Lung microvascular endothelial cell (primary cell): Measurements from ENCODE around the gene EDDM13. TPM values are rescaled to one million over a fixed set of nuclear protein-coding genes. Genes with fewer than 3 reads are reported as not detected.
"Not testable (repeated sequence)": the region's sequence is repeated elsewhere in the genome, so short reads cannot be mapped to it uniquely, and the experiment has no call there.

Experiments
- DNase-seq, 2 donors: peaks; one replicate each; pipeline versions ENCODE4 v3.0.0 to v3.0.0-alpha.2; 2010; ENCODE audit warnings: low read depth in 2 of 2
- total RNA-seq: library from RNA; depleted of rRNA; stranded (reverse); fragments of >200 nt; gene quantifications from 2 replicates; pipeline ENCODE4 v1.2.1, GENCODE V29; 2014

The EDDM13 gene, protein sequence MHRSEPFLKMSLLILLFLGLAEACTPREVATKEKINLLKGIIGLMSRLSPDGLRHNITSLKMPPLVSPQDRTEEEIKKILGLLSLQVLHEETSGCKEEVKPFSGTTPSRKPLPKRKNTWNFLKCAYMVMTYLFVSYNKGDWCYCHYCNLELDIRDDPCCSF
- 1.3 and 2.4 TPM in 2 replicates for total RNA-seq

DNA sequence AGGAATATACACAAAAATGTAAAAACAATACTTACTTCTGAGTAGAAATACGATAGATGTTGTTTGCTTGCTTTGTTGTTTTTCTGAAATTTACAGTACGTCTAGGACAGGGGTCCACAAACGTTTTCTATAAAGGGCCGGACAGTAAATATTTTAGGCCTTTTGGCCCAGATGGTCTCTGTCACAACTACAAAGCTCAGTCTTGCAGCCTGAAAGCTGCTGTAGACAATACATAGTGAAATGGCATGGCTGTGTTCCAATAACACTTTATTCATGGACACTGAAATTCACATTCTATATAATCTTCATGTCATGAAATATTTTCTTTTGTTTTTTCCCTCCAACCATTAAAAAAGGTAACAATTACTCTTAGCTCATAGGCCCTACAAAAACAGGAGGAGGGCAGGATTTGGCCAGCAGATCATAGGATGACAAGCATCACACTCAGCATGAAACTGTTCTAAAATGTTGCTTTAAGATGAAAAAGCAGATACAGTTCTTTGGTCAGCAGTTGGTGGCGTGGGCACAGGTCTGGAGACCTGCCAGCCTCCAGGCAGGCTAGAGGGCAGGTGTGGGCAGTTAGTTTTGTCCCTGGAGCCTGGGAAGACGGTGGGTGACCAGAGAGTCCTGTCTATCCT, at the start of gene EDDM13:
Gene EDDM13 (plus strand): TSS at position 588 of the 638 bp plus-strand sequence. CDS start 87 bp downstream, outside the sequence.
- peak in 1 of 2 donors; percentile 45 for DNase-seq

DNA sequence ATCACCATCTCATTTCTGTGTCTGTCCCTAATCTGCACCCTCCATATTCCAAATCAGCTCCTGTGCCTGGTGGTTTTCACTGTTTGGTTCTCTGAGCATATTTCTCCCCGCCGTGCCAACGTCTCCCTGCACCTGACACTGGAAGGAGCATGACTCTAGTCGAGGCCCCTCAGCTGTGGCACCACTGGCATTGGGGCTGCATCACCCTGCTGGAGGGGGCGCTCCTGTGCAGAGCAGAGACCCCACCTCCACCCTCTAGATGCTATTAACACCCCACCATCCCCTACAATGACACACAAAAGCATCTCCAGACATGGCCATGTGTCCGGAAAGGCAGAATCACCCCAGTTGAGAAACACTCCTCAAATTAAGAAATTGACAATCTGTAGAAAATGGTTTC, 49.6 kb upstream of the EDDM13 start:
- DNase-seq = no peak

DNA sequence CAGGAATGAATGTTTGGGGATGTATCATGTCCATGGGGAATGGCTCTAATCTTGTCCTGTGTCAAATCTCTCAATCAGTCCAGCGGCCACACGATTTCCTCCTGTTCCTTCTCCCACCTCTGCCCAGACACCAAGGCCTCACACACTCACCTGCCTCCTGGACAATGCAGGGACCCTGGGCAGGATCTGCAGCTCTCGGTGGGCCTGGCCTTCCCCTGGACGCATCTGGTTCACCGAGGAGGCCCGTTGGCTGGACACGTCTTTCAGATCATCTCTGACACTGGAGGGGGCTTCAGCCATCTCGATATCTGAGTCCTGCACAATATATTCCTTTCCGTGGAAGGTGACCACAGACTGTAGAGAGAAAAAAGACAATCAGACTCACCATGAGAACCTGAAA, 49.1 kb upstream of the EDDM13 start:
- DNase-seq = no peak

DNA sequence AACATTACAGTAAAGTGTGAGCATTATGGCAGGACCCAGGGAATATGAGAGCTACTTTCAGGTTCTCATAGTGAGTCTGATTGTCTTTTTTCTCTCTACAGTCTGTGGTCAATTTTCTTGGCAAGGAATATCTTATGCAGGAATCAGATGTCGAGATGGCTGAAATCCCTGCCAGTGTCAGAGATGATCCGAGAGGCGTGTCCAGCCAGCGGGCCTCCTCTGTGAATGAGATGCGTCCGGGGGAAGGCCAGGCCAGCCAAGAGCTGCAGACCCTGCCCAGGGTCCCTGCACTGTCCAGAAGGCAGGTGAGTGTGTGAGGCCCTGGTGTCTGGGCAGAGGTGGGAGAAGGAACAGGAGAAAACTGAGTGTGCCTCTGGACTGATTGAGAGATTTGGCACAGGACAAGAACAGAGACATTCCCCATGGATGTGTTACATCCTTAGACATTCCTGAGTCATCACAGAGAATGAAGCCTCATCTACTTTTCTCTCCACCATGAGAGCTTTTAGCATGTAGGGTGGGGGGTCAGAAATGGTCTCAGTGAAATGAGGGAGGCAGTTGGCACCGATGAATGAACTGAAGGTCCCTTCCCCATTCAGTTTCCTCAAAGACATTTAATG, 27.3 kb upstream of the EDDM13 start:
- DNase-seq = peak in 1 of 2 donors; percentile 5

DNA sequence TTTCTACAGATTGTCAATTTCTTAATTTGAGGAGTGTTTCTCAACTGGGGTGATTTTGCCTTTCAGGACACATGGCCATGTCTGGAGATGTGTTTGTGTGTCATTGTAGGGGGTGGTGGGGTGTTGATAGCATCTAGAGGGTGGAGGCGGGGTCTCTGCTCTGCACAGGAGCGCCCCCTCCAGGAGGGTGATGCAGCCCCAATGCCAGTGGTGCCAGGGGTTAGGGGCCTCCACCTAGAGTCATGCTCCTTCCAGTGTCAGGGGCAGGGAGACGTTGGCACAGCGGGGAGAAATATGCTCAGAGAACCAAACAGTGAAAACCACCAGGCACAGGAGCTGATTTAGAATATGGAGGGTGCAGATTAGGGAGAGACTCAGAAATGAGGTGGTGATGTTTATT, 26.8 kb upstream of the EDDM13 start:
- DNase-seq = not testable (repeated sequence)

DNA sequence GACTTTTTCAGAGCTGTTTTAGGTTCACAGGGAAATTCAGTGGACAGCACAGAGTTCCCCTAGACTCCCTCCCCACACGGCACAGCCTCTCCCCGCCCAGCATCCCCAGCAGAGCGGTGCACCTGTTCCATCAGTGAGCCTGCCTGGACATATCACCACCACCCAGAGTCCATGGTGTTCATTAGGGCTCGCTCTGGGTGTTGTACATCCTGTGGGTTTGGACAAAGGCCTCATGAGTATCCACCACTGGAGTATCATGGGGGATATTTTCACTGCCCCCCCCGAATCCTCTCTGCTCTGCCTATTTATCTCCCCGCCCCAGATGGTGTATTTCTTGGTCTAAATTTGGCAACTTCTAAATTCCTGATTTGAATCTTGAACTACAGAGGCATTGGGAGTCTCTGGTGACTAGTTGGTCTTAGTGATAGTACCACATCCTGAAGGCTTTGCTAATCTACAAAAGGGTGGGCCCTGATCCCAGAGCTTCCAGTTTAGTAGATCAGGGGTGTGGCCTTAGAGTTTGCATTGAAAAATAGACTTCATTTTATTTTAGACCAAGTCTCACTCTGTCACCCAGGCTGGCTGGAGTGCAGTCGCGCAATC, 23.7 kb upstream of the EDDM13 start:
- DNase-seq = not testable (repeated sequence)

DNA sequence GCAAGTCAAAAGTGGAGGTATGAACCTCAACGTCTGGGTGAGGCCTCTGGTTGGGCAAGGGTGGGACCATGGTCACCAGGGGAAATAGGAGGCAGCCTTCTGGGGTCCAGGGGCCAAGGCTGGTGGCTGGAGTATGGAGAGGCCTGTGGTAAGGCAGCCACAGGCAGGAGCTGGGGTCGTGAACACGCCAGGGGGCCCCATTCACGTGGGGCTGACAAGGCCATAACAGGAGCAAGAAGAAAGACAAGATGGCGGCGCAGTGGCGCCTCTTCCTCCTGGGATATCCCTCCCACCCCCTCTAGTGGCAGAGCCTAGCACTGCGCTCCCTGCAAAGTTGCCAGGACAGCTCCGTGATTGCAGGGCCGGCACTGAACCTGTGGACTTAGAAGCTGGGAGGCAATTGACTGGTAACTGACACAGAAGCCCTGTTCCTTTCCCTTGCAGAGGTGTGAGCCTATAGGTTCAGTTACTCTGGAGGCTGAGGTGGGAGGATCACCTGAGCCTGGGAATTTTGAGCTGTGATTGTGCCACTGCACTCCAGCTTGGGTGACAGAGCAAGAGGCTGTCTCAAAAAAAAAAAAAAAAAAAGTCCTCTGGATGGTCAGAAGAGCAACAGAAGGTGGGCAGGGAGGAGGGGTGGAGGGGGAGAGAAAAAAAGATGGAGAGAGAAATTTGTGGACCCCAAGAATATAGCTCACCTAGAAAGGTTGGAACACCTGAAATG, 19.7 kb upstream of the EDDM13 start:
- DNase-seq = peak; percentile 83 to 87

DNA sequence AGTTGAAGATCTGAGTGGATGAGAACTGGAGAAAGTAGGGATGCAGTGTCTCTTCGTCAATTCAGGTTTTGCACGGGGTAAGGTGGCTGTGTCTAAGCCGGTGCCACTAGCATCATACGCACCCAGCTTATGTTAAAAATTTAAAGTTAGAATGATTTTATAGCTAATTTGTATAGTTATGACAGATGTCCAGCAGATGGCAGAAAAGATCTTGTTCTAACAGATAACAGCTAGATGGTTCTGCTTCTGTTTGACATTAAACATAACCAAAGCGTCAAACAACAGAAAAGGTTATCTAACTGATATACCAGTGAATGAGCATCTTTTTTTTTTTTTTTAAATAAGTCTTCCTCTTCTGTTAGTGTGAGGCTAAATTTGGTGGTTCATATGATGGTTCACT, 18.8 kb upstream of the EDDM13 start:
- DNase-seq = peak; percentile 75 to 85

DNA sequence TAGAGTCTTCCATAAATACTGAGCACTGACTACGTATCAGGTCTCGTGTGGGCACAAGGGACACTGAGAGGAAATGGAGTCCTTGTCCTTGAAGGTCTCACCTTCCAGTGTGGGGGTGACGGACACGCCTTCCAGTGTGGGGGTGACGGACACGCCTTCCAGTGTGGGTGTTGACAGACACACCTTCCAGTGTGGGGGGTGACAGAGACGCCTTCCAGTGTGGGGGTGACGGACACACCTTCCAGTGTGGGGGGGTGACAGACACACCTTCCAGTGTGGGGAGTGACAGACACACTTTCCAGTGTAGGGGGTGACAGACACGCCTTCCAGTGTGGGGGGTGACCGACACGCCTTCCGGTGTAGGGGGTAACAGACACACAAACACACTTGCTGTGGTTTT, 14.3 kb upstream of the EDDM13 start:
- DNase-seq = no peak

DNA sequence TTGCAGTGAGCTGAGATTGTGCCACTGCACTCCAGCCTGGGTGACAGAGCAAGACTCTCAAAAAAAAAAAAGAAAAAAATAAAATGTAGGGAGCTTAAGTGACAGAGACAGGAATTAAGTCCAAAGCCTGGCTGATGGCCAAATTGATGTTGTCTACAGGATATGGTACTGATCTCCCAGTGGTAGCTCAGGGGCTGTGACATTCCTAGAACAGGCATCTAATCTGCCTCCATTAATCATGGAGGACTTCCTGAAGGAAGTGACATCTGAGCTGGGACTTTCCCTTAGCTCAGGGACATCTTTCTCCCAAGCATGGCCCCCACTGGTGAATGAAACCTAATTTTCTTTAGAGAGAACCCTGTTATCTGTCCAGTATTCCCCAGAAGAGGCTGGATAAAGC, 11.4 kb upstream of the EDDM13 start:
- DNase-seq = peak; percentile 26 to 51

DNA sequence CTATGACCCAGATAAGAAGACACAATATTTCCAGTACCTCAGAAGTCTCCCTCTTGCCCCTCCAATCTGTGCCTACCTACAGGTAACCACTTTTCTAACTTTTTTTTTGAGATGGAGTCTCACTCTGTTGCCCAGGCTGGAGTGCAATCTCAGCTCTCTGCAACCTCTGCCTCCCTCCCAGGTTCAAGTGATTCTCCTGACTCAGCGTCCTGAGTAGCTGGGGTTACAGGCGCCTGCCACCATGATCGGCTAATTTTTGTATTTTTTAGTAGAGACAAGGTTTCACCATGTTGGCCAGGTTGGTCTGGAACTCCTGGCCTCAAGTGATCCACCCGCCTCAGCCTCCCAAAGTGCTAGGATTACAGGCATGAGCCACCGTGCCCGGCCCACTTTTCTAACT, 10.6 kb upstream of the EDDM13 start:
- not testable (repeated sequence) for DNase-seq

DNA sequence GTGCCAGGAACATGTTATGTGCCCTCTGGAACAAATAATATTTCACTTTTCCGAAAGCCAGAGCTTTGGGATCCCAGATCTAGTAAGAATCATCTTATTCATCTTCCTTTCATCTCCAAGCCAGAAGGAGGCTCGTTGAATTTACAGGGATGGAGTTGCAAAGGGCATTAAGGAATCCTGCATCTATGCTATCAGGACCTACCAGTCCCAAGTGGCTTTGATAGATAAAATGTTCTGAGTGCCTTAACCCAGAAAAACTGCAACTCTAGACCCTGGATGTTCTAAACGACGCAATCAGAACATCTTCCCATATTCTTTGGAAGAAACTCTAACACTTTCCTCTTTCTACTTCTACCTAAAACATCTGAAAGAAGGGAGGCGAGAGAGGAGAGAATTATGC, 9.2 kb upstream of the EDDM13 start:
- DNase-seq = no peak

DNA sequence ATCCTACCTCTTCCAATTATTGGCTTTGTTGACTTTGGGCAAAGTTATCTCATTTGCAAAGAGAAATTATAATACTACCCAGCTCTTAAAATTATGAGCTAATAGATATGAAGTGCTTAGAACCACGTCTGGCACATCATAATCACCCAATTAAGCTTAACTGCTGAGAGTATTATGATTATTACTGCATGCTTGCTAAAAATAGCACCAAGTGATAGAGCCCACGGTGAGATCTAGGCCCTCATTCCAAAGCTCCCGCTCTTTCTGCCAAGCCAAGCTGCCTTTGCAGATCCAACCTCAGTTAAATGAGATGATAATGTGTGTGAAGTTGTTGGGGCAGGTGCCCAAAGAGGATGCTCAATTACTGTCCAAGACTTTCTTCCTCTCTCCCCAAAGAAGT, 6.5 kb upstream of the EDDM13 start:
- no peak for DNase-seq

DNA sequence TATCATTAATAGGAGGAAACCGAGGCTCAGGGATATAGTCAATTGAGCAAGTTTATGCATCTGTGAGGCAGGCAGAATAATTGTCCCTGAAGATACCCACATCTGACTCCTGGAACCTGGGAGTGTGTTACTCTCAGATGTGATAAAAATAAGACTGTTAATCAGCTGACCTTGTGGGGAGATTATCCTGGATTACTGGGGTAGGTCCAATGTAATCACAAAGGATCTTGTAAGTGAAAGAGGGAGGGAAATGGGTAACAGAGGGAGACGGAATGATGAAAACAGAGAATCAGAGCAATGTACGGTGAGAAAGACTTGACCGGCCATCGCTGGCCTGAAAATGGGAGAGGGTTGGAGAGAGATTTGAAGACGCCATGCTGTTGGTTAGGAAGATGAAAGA, 3.2 kb upstream of the EDDM13 start:
- no peak for DNase-seq

DNA sequence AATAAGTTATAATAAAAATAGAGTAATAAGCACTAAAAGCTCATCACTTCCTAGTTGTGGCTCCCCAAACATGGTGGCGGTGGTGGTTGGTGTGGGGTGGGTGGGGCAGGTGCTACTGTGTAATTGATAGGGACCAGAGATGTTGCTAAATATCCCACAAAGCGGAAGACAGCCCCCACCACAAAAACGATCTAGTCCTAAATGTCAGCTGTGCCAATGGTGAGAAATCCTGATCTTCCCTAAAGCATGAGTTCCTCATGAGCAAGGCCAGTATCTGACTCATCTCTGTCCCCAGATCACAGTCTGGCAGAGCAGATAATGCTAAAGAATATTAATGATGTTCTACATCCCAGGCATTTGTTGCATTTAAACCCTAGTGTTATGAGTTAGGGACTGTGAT, 1.9 kb upstream of the EDDM13 start:
- no peak for DNase-seq

DNA sequence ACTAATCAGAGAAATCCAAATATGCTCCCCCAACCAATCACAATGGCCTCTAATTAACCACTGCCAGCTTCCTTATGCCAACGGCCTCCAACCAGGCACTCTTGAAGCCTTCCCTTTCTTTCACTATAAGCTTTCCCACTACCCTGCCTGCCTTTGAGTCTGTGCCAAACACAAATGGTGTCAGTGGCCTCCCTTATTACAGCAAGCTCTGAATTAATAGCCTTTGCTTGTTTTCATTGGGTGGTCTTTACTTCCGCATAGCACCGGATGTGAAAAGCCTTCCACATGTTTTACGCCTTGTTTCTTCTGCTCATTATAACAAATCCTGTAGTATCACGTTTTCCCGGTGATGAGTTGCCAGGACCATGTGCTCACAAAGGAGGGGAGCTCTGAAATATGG, 1.4 kb upstream of the EDDM13 start:
- no peak for DNase-seq

DNA sequence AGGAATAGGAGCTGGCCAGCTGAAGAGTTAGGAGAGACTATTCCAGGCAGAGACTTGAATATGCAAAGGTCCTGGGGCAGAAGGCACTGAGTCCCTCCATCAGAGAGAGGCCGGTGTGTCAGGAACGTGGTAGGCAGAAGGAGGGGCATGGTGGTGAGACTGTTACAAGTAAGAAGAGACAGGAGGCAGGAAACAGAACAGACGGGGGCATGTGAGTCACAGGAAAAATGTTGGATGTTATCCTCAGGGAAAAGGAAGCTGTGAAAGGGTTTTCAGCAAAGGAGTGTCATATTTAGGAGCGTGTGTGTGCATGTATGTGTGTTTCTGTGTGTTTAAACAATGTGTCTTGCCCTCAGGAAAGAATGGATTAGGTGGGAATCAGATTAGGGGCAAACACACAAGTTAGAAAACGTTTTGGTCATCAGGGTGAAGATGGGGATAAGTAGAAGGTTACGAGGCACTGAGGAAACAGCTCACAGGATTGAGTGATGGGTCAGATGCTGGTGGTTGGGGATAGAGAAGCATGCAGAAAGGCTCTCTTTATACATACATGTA, 1.1 kb downstream of the EDDM13 start:
- DNase-seq = peak; percentile 64 to 79

DNA sequence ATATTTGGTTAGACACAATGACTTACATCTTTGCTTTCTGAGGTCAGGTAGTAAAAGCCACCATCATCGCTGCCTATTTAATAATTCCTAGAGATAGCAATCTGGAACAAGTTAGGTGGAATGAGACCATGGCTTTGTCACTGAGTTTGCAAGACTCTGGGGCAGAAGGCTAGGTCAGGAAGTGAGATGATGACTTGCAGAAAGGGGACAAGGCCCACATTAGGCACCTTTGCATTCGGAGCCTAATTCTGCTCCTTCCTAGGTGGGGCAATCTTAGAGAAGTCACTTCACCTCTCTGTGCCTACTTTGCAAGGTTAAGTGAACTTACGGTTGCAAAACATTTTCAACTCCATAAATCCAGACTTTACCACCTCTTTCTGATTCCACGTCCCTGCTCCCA, 10.3 kb downstream of the EDDM13 start:
- DNase-seq = no peak

DNA sequence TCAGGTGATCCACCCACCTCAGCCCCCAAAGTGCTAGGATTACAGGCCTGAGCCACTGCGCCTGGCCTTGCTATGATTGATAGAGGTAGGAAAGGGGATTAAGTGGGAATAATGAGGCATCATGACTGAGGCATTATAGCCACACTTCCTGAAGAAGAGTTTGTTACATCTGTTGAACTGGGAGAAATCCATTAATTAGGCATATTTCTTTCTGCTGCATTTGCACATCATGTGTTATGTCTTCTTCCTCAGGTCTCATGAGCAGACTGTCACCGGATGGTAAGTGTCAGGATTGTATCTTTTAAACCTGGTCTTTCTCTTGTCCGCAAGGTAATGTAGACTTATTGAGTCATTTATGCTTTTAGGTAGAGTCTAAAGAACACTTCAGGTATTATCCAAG, 12.2 kb downstream of the EDDM13 start:
- DNase-seq = no peak

DNA sequence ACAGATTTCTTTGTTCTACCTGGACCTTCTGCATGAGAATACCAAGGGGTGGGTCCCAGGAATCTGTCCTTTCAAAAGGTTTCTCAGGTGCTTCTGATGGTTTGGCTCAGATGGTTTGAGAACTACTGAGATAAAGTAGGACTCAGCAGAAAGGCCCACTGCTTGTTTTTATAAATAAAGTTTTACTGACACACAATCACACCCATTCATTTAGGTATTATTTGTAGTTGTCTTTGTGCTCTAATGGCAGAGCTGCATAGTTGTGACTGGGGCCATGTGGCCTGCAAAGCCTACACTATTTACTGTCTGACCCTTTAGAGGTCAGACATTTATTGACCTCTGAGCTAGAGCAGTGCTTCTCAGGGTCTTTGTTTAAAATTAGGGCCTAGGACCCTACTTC, 17.6 kb downstream of the EDDM13 start:
- DNase-seq = no peak

DNA sequence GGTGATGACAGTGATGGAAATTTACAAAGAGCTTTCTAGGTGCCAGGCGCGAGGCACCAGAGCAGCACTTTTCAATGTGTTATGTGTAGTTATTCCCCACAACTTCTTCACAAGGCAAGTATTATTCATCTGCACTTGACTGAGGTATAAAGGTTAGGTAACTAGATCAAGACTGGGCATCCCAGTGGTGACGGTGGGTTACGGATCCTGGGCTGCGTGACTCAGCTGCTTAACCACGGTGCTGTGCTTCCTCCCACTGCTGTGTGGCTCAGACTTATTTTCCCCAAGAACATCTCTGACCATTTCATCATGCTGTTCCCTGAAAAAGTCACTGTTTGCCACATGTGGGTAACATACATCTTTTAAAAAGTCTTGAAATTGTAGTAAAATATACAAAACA, 19.3 kb downstream of the EDDM13 start:
- DNase-seq = no peak

DNA sequence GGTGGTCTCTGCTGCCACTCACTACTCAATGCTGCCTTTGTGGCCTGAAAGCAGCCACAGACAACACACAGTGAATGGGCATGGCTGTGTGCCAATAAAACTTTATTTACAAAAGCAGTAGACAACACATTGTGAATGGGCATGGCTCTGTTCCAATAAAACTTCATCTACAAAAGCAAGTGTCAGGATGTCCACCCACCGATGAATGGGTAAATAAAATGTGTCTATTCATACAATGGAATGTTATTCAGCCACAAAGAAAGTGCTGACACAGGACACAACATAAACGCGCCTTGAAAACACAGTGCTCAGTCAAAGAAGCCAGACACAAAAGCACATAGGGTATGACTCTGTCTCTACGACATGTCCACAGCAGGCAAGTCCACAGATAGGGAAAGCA, 22.0 kb downstream of the EDDM13 start:
- peak; percentile 49 to 72 for DNase-seq
